ENCODE measurements around the gene CDKN1C. TPM values are rescaled to one million over a fixed set of nuclear protein-coding genes. Genes with fewer than 3 reads are reported as not detected.

Gene CDKN1C
- total and polyA plus RNA-seq, 4 donors = 2.6 to 10.2 (median 3.5) TPM

DNA sequence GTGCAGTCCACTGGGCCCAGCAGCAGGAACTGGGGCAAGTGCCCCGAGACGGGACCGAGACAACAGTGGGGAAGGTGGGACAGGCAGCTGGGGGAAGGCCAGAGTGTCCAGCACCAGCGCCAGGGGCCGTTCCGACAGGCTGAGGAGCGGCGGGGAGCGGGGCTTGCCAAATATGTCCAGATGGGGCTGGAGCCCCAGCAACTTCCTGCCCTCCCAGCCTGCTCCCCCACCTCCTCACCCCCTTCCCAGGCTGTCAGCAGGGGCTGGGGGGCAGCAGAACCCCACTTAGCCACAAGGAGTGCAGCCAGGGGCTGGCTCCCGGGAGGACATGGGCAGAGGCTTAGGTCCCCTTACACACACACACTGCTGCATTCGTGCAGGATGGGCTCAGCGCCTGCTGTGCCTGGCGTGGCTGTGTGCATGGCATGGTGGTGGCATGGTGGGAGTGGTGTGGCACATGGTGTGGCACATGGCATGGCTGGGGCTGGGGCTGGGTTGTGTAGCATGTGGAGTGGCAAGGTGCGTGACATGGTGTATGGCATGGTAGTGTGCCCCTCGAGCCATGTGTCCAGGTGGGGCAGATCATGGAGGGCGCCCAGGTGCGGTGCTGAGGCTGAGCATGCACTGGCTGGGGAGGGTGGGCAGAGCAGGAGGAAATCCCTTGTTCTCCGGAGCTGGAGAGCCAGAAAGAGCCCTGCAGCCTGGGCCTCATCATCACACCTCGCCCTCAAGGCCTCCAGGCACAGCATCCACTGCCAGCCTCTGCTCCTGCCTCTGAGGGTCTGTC, 51.7 kb downstream of the CDKN1C start:
- WGBS = 93% methylated on average over 19 of the region's 19 CpGs
- no peak for DNase-seq (ENCODE audit: low spot score)
- Histone ChIP-seq H3K27ac (ENCODE audit: low read depth in 1 of 2, low read length in 2 of 2) (no peak overlapping the region), H3K4me3 (ENCODE audit: low read depth in 1 of 3, low read length in 3 of 3) (no peak overlapping the region), H3K27me3 (ENCODE audit: control insufficient read depth in 4 of 4, insufficient read depth in 4 of 4, low read length in 3 of 4) (no peaks in the 10 kb centered on the region), H3K9me3 (ENCODE audit: control insufficient read depth in 4 of 4, low read length in 3 of 4) (peaks cover 0 to 5% (median 3%) of the 10 kb centered on the region in 4 donors), H3K36me3 (ENCODE audit: control insufficient read depth in 4 of 4, insufficient read depth in 3 of 4, low read depth in 1 of 4, low read length in 3 of 4) (no peaks in the 10 kb centered on the region), H3K9ac (ENCODE audit: low read depth in 1 of 2, low read length in 2 of 2) (no peak overlapping the region), H3K4me1 (ENCODE audit: control insufficient read depth in 4 of 4, insufficient read depth in 4 of 4, low read length in 3 of 4) (no peaks in the 10 kb centered on the region)
- TF ChIP-seq, protein P1, sequence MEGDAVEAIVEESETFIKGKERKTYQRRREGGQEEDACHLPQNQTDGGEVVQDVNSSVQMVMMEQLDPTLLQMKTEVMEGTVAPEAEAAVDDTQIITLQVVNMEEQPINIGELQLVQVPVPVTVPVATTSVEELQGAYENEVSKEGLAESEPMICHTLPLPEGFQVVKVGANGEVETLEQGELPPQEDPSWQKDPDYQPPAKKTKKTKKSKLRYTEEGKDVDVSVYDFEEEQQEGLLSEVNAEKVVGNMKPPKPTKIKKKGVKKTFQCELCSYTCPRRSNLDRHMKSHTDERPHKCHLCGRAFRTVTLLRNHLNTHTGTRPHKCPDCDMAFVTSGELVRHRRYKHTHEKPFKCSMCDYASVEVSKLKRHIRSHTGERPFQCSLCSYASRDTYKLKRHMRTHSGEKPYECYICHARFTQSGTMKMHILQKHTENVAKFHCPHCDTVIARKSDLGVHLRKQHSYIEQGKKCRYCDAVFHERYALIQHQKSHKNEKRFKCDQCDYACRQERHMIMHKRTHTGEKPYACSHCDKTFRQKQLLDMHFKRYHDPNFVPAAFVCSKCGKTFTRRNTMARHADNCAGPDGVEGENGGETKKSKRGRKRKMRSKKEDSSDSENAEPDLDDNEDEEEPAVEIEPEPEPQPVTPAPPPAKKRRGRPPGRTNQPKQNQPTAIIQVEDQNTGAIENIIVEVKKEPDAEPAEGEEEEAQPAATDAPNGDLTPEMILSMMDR (IDR thresholded peaks at IDR 0.05; ENCODE audit: low read depth, low read length, missing input control) = no peak
- no peak for TF ChIP-seq SP1 (IDR thresholded peaks at IDR 0.05)
- TF ChIP-seq, protein P2, sequence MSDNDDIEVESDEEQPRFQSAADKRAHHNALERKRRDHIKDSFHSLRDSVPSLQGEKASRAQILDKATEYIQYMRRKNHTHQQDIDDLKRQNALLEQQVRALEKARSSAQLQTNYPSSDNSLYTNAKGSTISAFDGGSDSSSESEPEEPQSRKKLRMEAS (IDR thresholded peaks at IDR 0.05) = no peak
- no peak for TF ChIP-seq TAF1 (conservative IDR thresholded peaks at IDR 0.05)
- TF ChIP-seq RXRA (IDR thresholded peaks at IDR 0.05) = no peak
- TF ChIP-seq NR2F2 (IDR thresholded peaks at IDR 0.05) = no peak
- TF ChIP-seq EGR1 (IDR thresholded peaks at IDR 0.05; ENCODE audit: low read depth in 2 of 2) = no peak

Small RNA genes within 50 kb of the gene (small RNA-seq; reads per million reads assigned to genes)
- not detected for gene AC013791.1

Other genes starting within 250 kb of the CDKN1C start
- 1 to 10 TPM in 1 of 2 donors, under 1 TPM in 1; 0.93 to 4.9 TPM for gene KCNQ1OT1, start 185.8 kb downstream of the CDKN1C start, total RNA-seq
- under 1 TPM; 0.05 to 0.29 TPM for gene KCNQ1OT1, start 185.8 kb downstream of the CDKN1C start, polyA plus RNA-seq
- under 1 TPM in 1 of 2 donors, not detected in 1; 0.23 TPM for gene PHLDA2, start 43.6 kb upstream of the CDKN1C start, total RNA-seq
- 1 to 10 TPM in 1 of 2 donors, under 1 TPM in 1; 0.99 to 1.4 TPM for gene PHLDA2, start 43.6 kb upstream of the CDKN1C start, polyA plus RNA-seq
- 100 to 1,000 TPM in 1 of 2 donors, 10 to 100 TPM in 1; 58.8 to 110 TPM for gene NAP1L4, start 106.6 kb upstream of the CDKN1C start, total RNA-seq
- 10 to 100 TPM; 33.2 to 34.5 TPM for gene NAP1L4, start 106.6 kb upstream of the CDKN1C start, polyA plus RNA-seq
- gene CARS1, start 171.6 kb upstream of the CDKN1C start, total RNA-seq = 10 to 100 TPM; 15.2 to 40.1 TPM
- 10 to 100 TPM; 15.5 to 28.7 TPM for gene CARS1, start 171.6 kb upstream of the CDKN1C start, polyA plus RNA-seq

Data from liver (tissue), 10 donors.